GM12878 (cell line): ENCODE results near the gene FAM118B. TPM values are rescaled to one million over a fixed set of nuclear protein-coding genes. Genes with fewer than 3 reads are reported as not detected.

Experiments
- ATF2 ChIP-seq: IDR thresholded peaks from 2 replicates; pipeline ENCODE4 v1.6.1; 2012; ENCODE audit warnings: low read length, inconsistent platforms
- ATF3 ChIP-seq: IDR thresholded peaks from 2 replicates; pipeline ENCODE4 v1.6.1; 2011; ENCODE audit warnings: low read depth, mild to moderate bottlenecking, low read length, moderate library complexity, borderline replicate concordance; ENCODE audit errors: extremely low read depth
- BCL11A ChIP-seq: IDR thresholded peaks from 2 replicates; pipeline ENCODE4 v1.6.1; 2011; ENCODE audit warnings: low read depth, low read length
- BMI1 ChIP-seq: fragments of 450-650 bp; IDR thresholded peaks from 2 replicates; pipeline ENCODE4 v1.6.1; 2016; ENCODE audit warnings: mild to moderate bottlenecking, moderate library complexity, borderline replicate concordance
- CBX5 ChIP-seq: sonication (generic); IDR thresholded peaks from 2 replicates; pipeline ENCODE4 v1.6.1; 2016; ENCODE audit warnings: low read depth, moderate library complexity, mild to moderate bottlenecking, inconsistent platforms
- DPF2 ChIP-seq: fragments of 450-650 bp; IDR thresholded peaks from 2 replicates; pipeline ENCODE4 v1.6.1; 2017; ENCODE audit warnings: mild to moderate bottlenecking
- E2F8 ChIP-seq: fragments of 450-650 bp; IDR thresholded peaks from 2 replicates; pipeline ENCODE4 v1.6.1; 2018; ENCODE audit warnings: mild to moderate bottlenecking, low read depth, moderate library complexity; ENCODE audit not compliant: partially characterized antibody
- EZH2 ChIP-seq: IDR thresholded peaks from 2 replicates; pipeline ENCODE4 v1.6.1; 2012; ENCODE audit warnings: low read depth, mild to moderate bottlenecking, control low read depth, inconsistent platforms, low read length, borderline replicate concordance; ENCODE audit not compliant: control insufficient read depth
- GABPA ChIP-seq: IDR thresholded peaks from 2 replicates; pipeline ENCODE4 v1.6.1; 2014; ENCODE audit warnings: antibody characterized with exemption, low read depth, mild to moderate bottlenecking, inconsistent platforms
- GATAD2B ChIP-seq: fragments of 450-650 bp; conservative IDR thresholded peaks from 2 replicates; pipeline ENCODE4 v1.6.1; 2017; ENCODE audit warnings: low read depth, mild to moderate bottlenecking, moderate library complexity
- IRF3 ChIP-seq: fragments of 450-650 bp; IDR thresholded peaks from 2 replicates; pipeline ENCODE4 v1.6.1; 2014; ENCODE audit warnings: mild to moderate bottlenecking
- NR2F1 ChIP-seq: fragments of 450-650 bp; conservative IDR thresholded peaks from 2 replicates; pipeline ENCODE4 v1.6.1; 2017; ENCODE audit warnings: mild to moderate bottlenecking
- PML ChIP-seq: IDR thresholded peaks from 2 replicates; pipeline ENCODE4 v1.6.1; 2012; ENCODE audit warnings: low read length, inconsistent platforms
- RB1 ChIP-seq: fragments of 450-650 bp; formaldehyde crosslinking; IDR thresholded peaks from 2 replicates; pipeline ENCODE4 v1.6.1; 2017; ENCODE audit warnings: mild to moderate bottlenecking, borderline replicate concordance
- RELA ChIP-seq: fragments of 450-650 bp; IDR thresholded peaks from 2 replicates; pipeline ENCODE4 v1.8.0; 2014; ENCODE audit warnings: borderline replicate concordance; ENCODE audit not compliant: partially characterized antibody
- USF1 ChIP-seq: IDR thresholded peaks from 2 replicates; pipeline ENCODE4 v1.6.1; 2011; ENCODE audit warnings: borderline replicate concordance, low read depth, mild to moderate bottlenecking, moderate library complexity, mixed read lengths, low read length; ENCODE audit not compliant: insufficient read depth; ENCODE audit errors: extremely low read length
- ZBED1 ChIP-seq: IDR thresholded peaks from 2 replicates; pipeline ENCODE4 v1.6.1; 2016; ENCODE audit warnings: borderline replicate concordance
- ZNF592 ChIP-seq: fragments of 450-650 bp; IDR thresholded peaks from 2 replicates; pipeline ENCODE4 v1.6.1; 2017; ENCODE audit warnings: mild to moderate bottlenecking, moderate library complexity
- polyA plus RNA-seq, 11 experiments: library from polyadenylated mRNA; depleted of rRNA in 4 of 11; unstranded in 6 of 11; stranded (reverse) in 5 of 11; fragments of >200 nt; fragmentation: Nextera tagmentation in 4 of 11; fragmentation: Illumina TruSeq in 1 of 11; extraction: Ambion mirVana in 4 of 11; extraction: Trizol in 1 of 11; gene quantifications; 1 replicate in 1 of 11; 2 replicates in 10 of 11; pipeline versions ENCODE4 v1.2.1 to v1.2.3, GENCODE V29; 2011 to 2016; ENCODE audit warnings: inconsistent platforms in 2 of 11, missing spikeins in 2 of 11, low read depth in 1 of 11
- total RNA-seq, 4 experiments: library from RNA; depleted of rRNA in 3 of 4; stranded (reverse); fragments of >200 nt in 3 of 4; fragmentation: Illumina TruSeq in 1 of 4; extraction: Trizol in 1 of 4; gene quantifications; 2 replicates each; pipeline versions ENCODE4 v1.2.1 to v1.2.3, GENCODE V29; 2013 to 2021

FAM118B gene
- total and polyA plus RNA-seq, 10 of the 15 experiments (the other 5 are each of a cell fraction or from before 2014, with no cell fraction given): 12.8 to 29.7 (median 16.5) TPM

GRCh38 chr11:126211236-126212088 lies at the start of gene FAM118B, which contains the start of gene RPUSD4 (continued):
- no peak for TF ChIP-seq ZNF592
- TF ChIP-seq GATAD2B: peak; percentile 35; the same call in 1 of the 2 replicates
- no peak for TF ChIP-seq E2F8
- TF ChIP-seq PML: peak; percentile 82
- peak; percentile 100 for TF ChIP-seq ATF3
- TF ChIP-seq BCL11A: 0 out of 2 replicates have a peak, but pooled peaks have one; percentile 1
- no peak for TF ChIP-seq ZBED1
- TF ChIP-seq RB1: no peak
- no peak for TF ChIP-seq BMI1
- TF ChIP-seq USF1: peak; percentile 100
- no peak for TF ChIP-seq NR2F1
- TF ChIP-seq IRF3: peak; percentile 80; the same call in 1 of the 2 replicates
- TF ChIP-seq ATF2: no peak
- no peak for TF ChIP-seq CBX5
- TF ChIP-seq EZH2: no peak
- no peak for TF ChIP-seq GABPA
- peak; percentile 98 for TF ChIP-seq RELA
- TF ChIP-seq DPF2: no peak
